Measurements from ENCODE around the gene KLHL17. TPM values are rescaled to one million over a fixed set of nuclear protein-coding genes. Genes with fewer than 3 reads are reported as not detected.
A peak's percentile ranks its signal among the peaks of the same experiment; 100 is the strongest.

Gene KLHL17
- total and polyA plus RNA-seq, 9 of the 15 experiments (the other 6 are each of a cell fraction or from before 2014, with no cell fraction given), result 0.14 to 84.8 (median 13.0) TPM

GRCh38 chr1:1000357-1001056 is 40.1 kb downstream of the KLHL17 start (continued):
- peak; percentile 87 for TF ChIP-seq GMEB1 (CRISPR knock-in tag; IDR thresholded peaks at IDR 0.05)
- peak; percentile 86 for TF ChIP-seq ERF (CRISPR knock-in tag; IDR thresholded peaks at IDR 0.05)
- no peak; the same call in 1 of the 2 replicates for TF ChIP-seq ILF3 (IDR thresholded peaks at IDR 0.05; ENCODE audit: borderline replicate concordance)
- 0 out of 2 replicates have a peak, but pooled peaks have one; percentile 78 for TF ChIP-seq ZC3H11A (IDR thresholded peaks at IDR 0.05; ENCODE audit: low read depth, low read length)
- no peak for TF ChIP-seq ZNF174 (CRISPR knock-in tag; IDR thresholded peaks at IDR 0.05)
- peak; percentile 99 for TF ChIP-seq L3MBTL2 (IDR thresholded peaks at IDR 0.05)
- peak; percentile 94 for TF ChIP-seq GABPB1 (CRISPR knock-in tag; IDR thresholded peaks at IDR 0.05)
- TF ChIP-seq ZNF76 (CRISPR knock-in tag; IDR thresholded peaks at IDR 0.05; ENCODE audit: borderline replicate concordance), result peak; percentile 91; the same call in 1 of the 2 replicates
- TF ChIP-seq DPF2 (IDR thresholded peaks at IDR 0.05), result peak; percentile 62
- peak; percentile 26; the same call in 1 of the 2 replicates for TF ChIP-seq TGIF2 (CRISPR knock-in tag; IDR thresholded peaks at IDR 0.05)
- TF ChIP-seq, protein P1, sequence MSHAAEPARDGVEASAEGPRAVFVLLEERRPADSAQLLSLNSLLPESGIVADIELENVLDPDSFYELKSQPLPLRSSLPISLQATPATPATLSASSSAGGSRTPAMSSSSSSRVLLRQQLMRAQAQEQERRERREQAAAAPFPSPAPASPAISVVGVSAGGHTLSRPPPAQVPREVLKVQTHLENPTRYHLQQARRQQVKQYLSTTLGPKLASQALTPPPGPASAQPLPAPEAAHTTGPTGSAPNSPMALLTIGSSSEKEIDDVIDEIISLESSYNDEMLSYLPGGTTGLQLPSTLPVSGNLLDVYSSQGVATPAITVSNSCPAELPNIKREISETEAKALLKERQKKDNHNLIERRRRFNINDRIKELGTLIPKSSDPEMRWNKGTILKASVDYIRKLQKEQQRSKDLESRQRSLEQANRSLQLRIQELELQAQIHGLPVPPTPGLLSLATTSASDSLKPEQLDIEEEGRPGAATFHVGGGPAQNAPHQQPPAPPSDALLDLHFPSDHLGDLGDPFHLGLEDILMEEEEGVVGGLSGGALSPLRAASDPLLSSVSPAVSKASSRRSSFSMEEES (CRISPR knock-in tag; IDR thresholded peaks at IDR 0.05), result peak; percentile 66
- peak; percentile 92 for TF ChIP-seq ZBTB1 (CRISPR knock-in tag; IDR thresholded peaks at IDR 0.05; ENCODE audit: borderline replicate concordance, low read depth)
- TF ChIP-seq POLR2AphosphoS5 (IDR thresholded peaks at IDR 0.05; ENCODE audit: control insufficient read depth, insufficient read depth, low read depth, low read length), result 0 out of 2 replicates have a peak, but pooled peaks have one; percentile 24
- no peak for TF ChIP-seq FOS (IDR thresholded peaks at IDR 0.05; ENCODE audit: extremely low read depth, insufficient read length)
- TF ChIP-seq UBTF (IDR thresholded peaks at IDR 0.05; ENCODE audit: borderline replicate concordance in 1 of 2, low read depth in 2 of 2, low read length in 2 of 2), result 0 out of 4 replicates have a peak, but pooled peaks of 1 of the 2 experiments have one; percentile 23
- peak; percentile 98 for TF ChIP-seq E2F5 (CRISPR knock-in tag; IDR thresholded peaks at IDR 0.05)
